ENCODE results near the gene CBFA2T3.

The CBFA2T3 gene

GRCh38 chr16:88871349-88871702 is 105.7 kb downstream of the CBFA2T3 start:
- Histone ChIP-seq H3K4me1 (ENCODE audit: control insufficient read depth, insufficient read depth, low read length) (no peaks in the 10 kb centered on the region), H3K27me3 (ENCODE audit: control insufficient read depth, insufficient read depth, low read length) (no peaks in the 10 kb centered on the region), H3K4me3 (ENCODE audit: low read depth, low read length) (no peak overlapping the region), H3K36me3 (ENCODE audit: control insufficient read depth, insufficient read depth, low read length) (no peaks in the 10 kb centered on the region), H3K9ac (ENCODE audit: low read depth, low read length) (no peak overlapping the region), H3K9me3 (ENCODE audit: control insufficient read depth, insufficient read depth, low read length) (no peaks in the 10 kb centered on the region)

- Histone ChIP-seq H3K27me3 (ENCODE audit: control insufficient read depth, insufficient read depth, low read length) (no peaks in the 10 kb centered on the region), H3K9ac (ENCODE audit: low read depth, low read length) (no peak overlapping the region), H3K36me3 (ENCODE audit: control insufficient read depth, insufficient read depth, low read length) (no peaks in the 10 kb centered on the region), H3K9me3 (ENCODE audit: control insufficient read depth, insufficient read depth, low read length) (no peaks in the 10 kb centered on the region), H3K4me1 (ENCODE audit: control insufficient read depth, insufficient read depth, low read length) (no peaks in the 10 kb centered on the region), H3K4me3 (ENCODE audit: low read depth, low read length) (no peak overlapping the region)
Observed at GRCh38 chr16:88870608-88871348, 106.2 kb downstream of the CBFA2T3 start.

GRCh38 chr16:88869673-88869980 is 107.4 kb downstream of the CBFA2T3 start:
- Histone ChIP-seq H3K9ac (ENCODE audit: low read depth, low read length) (no peak overlapping the region), H3K4me3 (ENCODE audit: low read depth, low read length) (no peak overlapping the region), H3K4me1 (ENCODE audit: control insufficient read depth, insufficient read depth, low read length) (no peaks in the 10 kb centered on the region), H3K27me3 (ENCODE audit: control insufficient read depth, insufficient read depth, low read length) (no peaks in the 10 kb centered on the region), H3K9me3 (ENCODE audit: control insufficient read depth, insufficient read depth, low read length) (no peaks in the 10 kb centered on the region), H3K36me3 (ENCODE audit: control insufficient read depth, insufficient read depth, low read length) (no peaks in the 10 kb centered on the region)

- Histone ChIP-seq H3K27me3 (ENCODE audit: control insufficient read depth, insufficient read depth, low read length) (no peaks in the 10 kb centered on the region), H3K9me3 (ENCODE audit: control insufficient read depth, insufficient read depth, low read length) (no peaks in the 10 kb centered on the region), H3K4me3 (ENCODE audit: low read depth, low read length) (no peak overlapping the region), H3K4me1 (ENCODE audit: control insufficient read depth, insufficient read depth, low read length) (no peaks in the 10 kb centered on the region), H3K36me3 (ENCODE audit: control insufficient read depth, insufficient read depth, low read length) (no peaks in the 10 kb centered on the region), H3K9ac (ENCODE audit: low read depth, low read length) (no peak overlapping the region)
Observed at GRCh38 chr16:88868974-88869672, 107.9 kb downstream of the CBFA2T3 start.

- no peak overlapping the region for H3K9ac ChIP-seq (ENCODE audit: low read depth, low read length)
- H3K9me3 ChIP-seq (ENCODE audit: control insufficient read depth, insufficient read depth, low read length) = no peaks in the 10 kb centered on the region
- H3K36me3 ChIP-seq (ENCODE audit: control insufficient read depth, insufficient read depth, low read length) = no peaks in the 10 kb centered on the region
- no peaks in the 10 kb centered on the region for H3K27me3 ChIP-seq (ENCODE audit: control insufficient read depth, insufficient read depth, low read length)
- H3K4me1 ChIP-seq (ENCODE audit: control insufficient read depth, insufficient read depth, low read length) = no peaks in the 10 kb centered on the region
- H3K4me3 ChIP-seq (ENCODE audit: low read depth, low read length) = no peak overlapping the region
Observed at GRCh38 chr16:88867581-88868246, 109.3 kb downstream of the CBFA2T3 start.

- H3K4me1 ChIP-seq (ENCODE audit: control insufficient read depth, insufficient read depth, low read length) = no peaks in the 10 kb centered on the region
- no peak within 1 kb of the TSS for H3K9ac ChIP-seq (ENCODE audit: low read depth, low read length)
- no peaks in the 10 kb centered on the region for H3K27me3 ChIP-seq (ENCODE audit: control insufficient read depth, insufficient read depth, low read length)
- H3K4me3 ChIP-seq (ENCODE audit: low read depth, low read length) = no peak within 1 kb of the TSS
- no peaks in the 10 kb centered on the region for H3K9me3 ChIP-seq (ENCODE audit: control insufficient read depth, insufficient read depth, low read length)
- peaks cover 6% of the 10 kb centered on the region for H3K36me3 ChIP-seq (ENCODE audit: control insufficient read depth, insufficient read depth, low read length)
Observed at GRCh38 chr16:88866151-88866920, 110.7 kb downstream of the CBFA2T3 start, which contains the start of gene PABPN1L. PABPN1L (minus strand) TSS chr16:88866660; CDS start chr16:88866606, 54 bp downstream.

GRCh38 chr16:88865742-88866141 is 111.3 kb downstream of the CBFA2T3 start:
- no peaks in the 10 kb centered on the region for H3K4me1 ChIP-seq (ENCODE audit: control insufficient read depth, insufficient read depth, low read length)
- H3K4me3 ChIP-seq (ENCODE audit: low read depth, low read length) = no peak overlapping the region
- H3K27me3 ChIP-seq (ENCODE audit: control insufficient read depth, insufficient read depth, low read length) = no peaks in the 10 kb centered on the region
- H3K9me3 ChIP-seq (ENCODE audit: control insufficient read depth, insufficient read depth, low read length) = no peaks in the 10 kb centered on the region
- H3K9ac ChIP-seq (ENCODE audit: low read depth, low read length) = no peak overlapping the region
- peaks cover 10% of the 10 kb centered on the region for H3K36me3 ChIP-seq (ENCODE audit: control insufficient read depth, insufficient read depth, low read length)

- no peaks in the 10 kb centered on the region for H3K9me3 ChIP-seq (ENCODE audit: control insufficient read depth, insufficient read depth, low read length)
- H3K4me3 ChIP-seq (ENCODE audit: low read depth, low read length) = no peak overlapping the region
- H3K36me3 ChIP-seq (ENCODE audit: control insufficient read depth, insufficient read depth, low read length) = peaks cover 13% of the 10 kb centered on the region
- no peaks in the 10 kb centered on the region for H3K4me1 ChIP-seq (ENCODE audit: control insufficient read depth, insufficient read depth, low read length)
- no peak overlapping the region for H3K9ac ChIP-seq (ENCODE audit: low read depth, low read length)
- H3K27me3 ChIP-seq (ENCODE audit: control insufficient read depth, insufficient read depth, low read length) = no peaks in the 10 kb centered on the region
Observed at GRCh38 chr16:88865310-88865709, 111.7 kb downstream of the CBFA2T3 start.

- H3K9me3 ChIP-seq (ENCODE audit: control insufficient read depth, insufficient read depth, low read length) = no peaks in the 10 kb centered on the region
- no peak overlapping the region for H3K4me3 ChIP-seq (ENCODE audit: low read depth, low read length)
- H3K27me3 ChIP-seq (ENCODE audit: control insufficient read depth, insufficient read depth, low read length) = no peaks in the 10 kb centered on the region
- H3K9ac ChIP-seq (ENCODE audit: low read depth, low read length) = no peak overlapping the region
- no peaks in the 10 kb centered on the region for H3K4me1 ChIP-seq (ENCODE audit: control insufficient read depth, insufficient read depth, low read length)
- peaks cover 21% of the 10 kb centered on the region for H3K36me3 ChIP-seq (ENCODE audit: control insufficient read depth, insufficient read depth, low read length)
Observed at GRCh38 chr16:88864521-88864920, 112.5 kb downstream of the CBFA2T3 start.

GRCh38 chr16:88864099-88864498 is 112.9 kb downstream of the CBFA2T3 start:
- no peaks in the 10 kb centered on the region for H3K4me1 ChIP-seq (ENCODE audit: control insufficient read depth, insufficient read depth, low read length)

GRCh38 chr16:88863426-88863825 is 113.6 kb downstream of the CBFA2T3 start:
- Histone ChIP-seq H3K9ac (ENCODE audit: low read depth, low read length) (no peak overlapping the region), H3K27me3 (ENCODE audit: control insufficient read depth, insufficient read depth, low read length) (no peaks in the 10 kb centered on the region), H3K36me3 (ENCODE audit: control insufficient read depth, insufficient read depth, low read length) (peaks cover 26% of the 10 kb centered on the region), H3K4me1 (ENCODE audit: control insufficient read depth, insufficient read depth, low read length) (no peaks in the 10 kb centered on the region), H3K9me3 (ENCODE audit: control insufficient read depth, insufficient read depth, low read length) (no peaks in the 10 kb centered on the region), H3K4me3 (ENCODE audit: low read depth, low read length) (no peak overlapping the region)

More at GRCh38 chr16:88864099-88864498, 112.9 kb downstream of the CBFA2T3 start:
- H3K27me3 ChIP-seq (ENCODE audit: control insufficient read depth, insufficient read depth, low read length) = no peaks in the 10 kb centered on the region
- H3K4me3 ChIP-seq (ENCODE audit: low read depth, low read length) = no peak overlapping the region
- no peaks in the 10 kb centered on the region for H3K9me3 ChIP-seq (ENCODE audit: control insufficient read depth, insufficient read depth, low read length)
- no peak overlapping the region for H3K9ac ChIP-seq (ENCODE audit: low read depth, low read length)
- H3K36me3 ChIP-seq (ENCODE audit: control insufficient read depth, insufficient read depth, low read length) = peaks cover 26% of the 10 kb centered on the region

Measured in iPS-15b (cell line).